Osteoblast (primary cell): ENCODE measurements around the gene TMEM201. TPM values are rescaled to one million over a fixed set of nuclear protein-coding genes. Genes with fewer than 3 reads are reported as not detected.
A peak's percentile ranks its signal among the peaks of the same experiment; 100 is the strongest.

ENCODE experiments used
- DNase-seq: peaks from one replicate; pipeline ENCODE4 v3.0.0; 2011; ENCODE audit warnings: low spot score, mixed read lengths; ENCODE audit not compliant: insufficient read length; ENCODE audit errors: missing footprints
- H2AFZ ChIP-seq: 2 replicates; pipeline ENCODE4 v1.6.0; 2011; ENCODE audit warnings: mild to moderate bottlenecking, low read length
- H3K27ac ChIP-seq: 2 replicates; pipeline ENCODE4 v1.5.1; 2011; ENCODE audit warnings: mild to moderate bottlenecking, low read depth, low read length, moderate library complexity
- H3K27me3 ChIP-seq: 2 replicates; pipeline ENCODE4 v1.6.0; 2012; ENCODE audit warnings: mild to moderate bottlenecking, control low read depth, inconsistent platforms, low read length, moderate library complexity; ENCODE audit not compliant: insufficient read depth
- H3K36me3 ChIP-seq: 2 replicates; pipeline ENCODE4 v1.5.1; 2011; ENCODE audit warnings: mild to moderate bottlenecking, low read length, control low read depth, moderate library complexity; ENCODE audit not compliant: insufficient read depth
- H3K4me1 ChIP-seq: 2 replicates; pipeline ENCODE4 v1.5.1; 2011; ENCODE audit warnings: mild to moderate bottlenecking, low read length, control low read depth, moderate library complexity; ENCODE audit not compliant: insufficient read depth
- H3K4me2 ChIP-seq: 2 replicates; pipeline ENCODE4 v1.6.0; 2011; ENCODE audit warnings: mild to moderate bottlenecking, low read length; ENCODE audit not compliant: insufficient read depth
- H3K4me3 ChIP-seq: fragments of 200-600 bp; sonication (generic); 3 replicates; pipeline ENCODE4 v1.5.1; 2012; ENCODE audit warnings: mild to moderate bottlenecking, low read length, inconsistent platforms; ENCODE audit not compliant: insufficient read depth
- H3K79me2 ChIP-seq: 2 replicates; pipeline ENCODE4 v1.6.0; 2012; ENCODE audit warnings: mild to moderate bottlenecking, low read length, control low read depth, inconsistent platforms; ENCODE audit not compliant: insufficient read depth
- H3K9me3 ChIP-seq: 2 replicates; pipeline ENCODE4 v1.5.1; 2011; ENCODE audit warnings: low read depth, low read length, control low read depth
- H4K20me1 ChIP-seq: 2 replicates; pipeline ENCODE4 v1.6.0; 2012; ENCODE audit warnings: mild to moderate bottlenecking, low read length, control low read depth; ENCODE audit not compliant: insufficient read depth
- CTCF ChIP-seq: IDR thresholded peaks from 2 replicates; pipeline ENCODE4 v1.5.1; 2011; ENCODE audit warnings: mild to moderate bottlenecking, low read depth, low read length, moderate library complexity; ENCODE audit errors: extremely low read depth
- total RNA-seq: library from RNA; depleted of rRNA; stranded (reverse); fragments of >200 nt; gene quantifications from 2 replicates; pipeline ENCODE4 v1.2.3, GENCODE V29; 2012

The TMEM201 gene
- total RNA-seq, 1 donor = 6.2 TPM

GRCh38 chr1:9626201-9626608 lies 37.5 kb downstream of the TMEM201 start:
- H2AFZ ChIP-seq = no peak overlapping the region
- peak overlapping the region; percentile 81 for H3K4me2 ChIP-seq
- H3K4me3 ChIP-seq = no peak overlapping the region
- no peaks in the 10 kb centered on the region for H3K36me3 ChIP-seq
- TF ChIP-seq CTCF = no peak
- peak; percentile 58 for DNase-seq
- no peaks in the 10 kb centered on the region for H3K79me2 ChIP-seq
- H3K4me1 ChIP-seq = no peaks in the 10 kb centered on the region
- H3K9me3 ChIP-seq = no peaks in the 10 kb centered on the region
- no peak overlapping the region for H3K27ac ChIP-seq
- no peaks in the 10 kb centered on the region for H3K27me3 ChIP-seq
- H4K20me1 ChIP-seq = no peaks in the 10 kb centered on the region

- H3K79me2 ChIP-seq = no peaks in the 10 kb centered on the region
- DNase-seq = peak; percentile 71
Measured at GRCh38 chr1:9628541-9629444, 40.1 kb downstream of the TMEM201 start.

GRCh38 chr1:9629445-9630201 lies 40.9 kb downstream of the TMEM201 start:
- H3K4me3 ChIP-seq = no peak overlapping the region
- peak; percentile 62 for DNase-seq
- no peaks in the 10 kb centered on the region for H3K27me3 ChIP-seq
- H4K20me1 ChIP-seq = no peaks in the 10 kb centered on the region
- H2AFZ ChIP-seq = no peak overlapping the region
- TF ChIP-seq CTCF = no peak
- H3K9me3 ChIP-seq = no peaks in the 10 kb centered on the region
- H3K27ac ChIP-seq = no peak overlapping the region
- no peaks in the 10 kb centered on the region for H3K36me3 ChIP-seq
- no peaks in the 10 kb centered on the region for H3K79me2 ChIP-seq
- H3K4me1 ChIP-seq = no peaks in the 10 kb centered on the region
- no peak overlapping the region for H3K4me2 ChIP-seq

More at GRCh38 chr1:9628541-9629444, 40.1 kb downstream of the TMEM201 start:
- H4K20me1 ChIP-seq = no peaks in the 10 kb centered on the region
- no peaks in the 10 kb centered on the region for H3K9me3 ChIP-seq
- no peak overlapping the region for H3K4me3 ChIP-seq
- no peaks in the 10 kb centered on the region for H3K27me3 ChIP-seq
- H3K27ac ChIP-seq = no peak overlapping the region
- H3K36me3 ChIP-seq = no peaks in the 10 kb centered on the region
- no peak for TF ChIP-seq CTCF
- H3K4me2 ChIP-seq = no peak overlapping the region
- no peak overlapping the region for H2AFZ ChIP-seq
- no peaks in the 10 kb centered on the region for H3K4me1 ChIP-seq
